ENCODE measurements around the gene KLHL29.

KLHL29 gene

DNA sequence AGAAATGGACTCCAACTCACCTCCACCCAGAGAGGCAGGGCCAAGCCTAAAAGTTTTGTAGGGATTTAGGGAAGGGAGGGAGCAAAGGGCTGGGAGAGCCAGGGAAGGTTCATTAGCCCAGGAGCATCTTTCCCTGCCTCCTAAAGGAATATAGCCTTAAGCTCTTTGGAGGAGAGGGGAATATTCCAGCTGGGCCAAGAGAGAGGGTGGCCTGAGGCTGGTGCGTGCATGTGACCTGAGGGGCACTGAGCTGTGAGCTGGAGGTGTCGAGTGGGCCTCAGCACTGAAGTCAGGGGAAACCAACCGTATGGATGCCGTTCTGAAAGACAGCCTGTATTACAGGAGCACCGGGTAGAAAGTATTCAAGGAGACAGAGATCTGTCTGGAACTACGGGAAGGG, 112.6 kb downstream of the KLHL29 start:
- H3K9me3 ChIP-seq (ENCODE audit: control insufficient read depth in 1 of 2, low read length in 2 of 2): no peaks in the 10 kb centered on the region
- H3K27me3 ChIP-seq (ENCODE audit: control insufficient read depth in 1 of 2, insufficient read depth in 2 of 2, low read length in 2 of 2): no peaks in the 10 kb centered on the region
- no peaks in the 10 kb centered on the region for H3K4me1 ChIP-seq (ENCODE audit: control insufficient read depth in 1 of 2, insufficient read depth in 2 of 2, low read length in 2 of 2)
- H3K36me3 ChIP-seq (ENCODE audit: control insufficient read depth in 1 of 2, insufficient read depth in 2 of 2, low read length in 2 of 2): no peaks in the 10 kb centered on the region
- no peak overlapping the region for H3K9ac ChIP-seq (ENCODE audit: low read depth in 1 of 2, low read length in 2 of 2)
- H3K27ac ChIP-seq (ENCODE audit: low read depth, low read length): no peak overlapping the region
- H3K4me3 ChIP-seq (ENCODE audit: low read depth in 1 of 2, low read length in 2 of 2): no peak overlapping the region

DNA sequence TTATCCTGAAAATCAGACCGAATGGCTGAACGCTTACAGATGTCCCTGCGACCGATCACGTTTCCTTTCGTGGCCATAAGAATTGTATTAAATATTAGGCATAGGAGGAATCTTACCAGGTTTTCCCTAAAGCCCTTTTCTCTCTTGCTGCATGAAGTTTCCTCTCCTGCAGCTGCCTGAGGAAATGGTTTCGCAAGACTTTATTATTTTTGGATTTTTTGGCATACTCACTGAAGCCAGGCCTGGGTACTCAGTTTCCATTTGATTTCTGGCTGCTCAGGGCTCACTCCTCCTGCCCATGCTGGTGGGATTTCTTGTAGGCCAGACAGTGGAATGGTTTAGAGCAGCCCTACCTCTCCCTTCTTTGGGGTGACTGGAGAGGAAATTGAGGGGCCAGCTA, 114.0 kb downstream of the KLHL29 start:
- Histone ChIP-seq H3K9ac (ENCODE audit: low read depth in 1 of 2, low read length in 2 of 2) (no peak overlapping the region), H3K27ac (ENCODE audit: low read depth, low read length) (no peak overlapping the region), H3K36me3 (ENCODE audit: control insufficient read depth in 1 of 2, insufficient read depth in 2 of 2, low read length in 2 of 2) (no peaks in the 10 kb centered on the region), H3K4me3 (ENCODE audit: low read depth in 1 of 2, low read length in 2 of 2) (no peak overlapping the region), H3K4me1 (ENCODE audit: control insufficient read depth in 1 of 2, insufficient read depth in 2 of 2, low read length in 2 of 2) (no peaks in the 10 kb centered on the region), H3K9me3 (ENCODE audit: control insufficient read depth in 1 of 2, low read length in 2 of 2) (no peaks in the 10 kb centered on the region), H3K27me3 (ENCODE audit: control insufficient read depth in 1 of 2, insufficient read depth in 2 of 2, low read length in 2 of 2) (no peaks in the 10 kb centered on the region)

DNA sequence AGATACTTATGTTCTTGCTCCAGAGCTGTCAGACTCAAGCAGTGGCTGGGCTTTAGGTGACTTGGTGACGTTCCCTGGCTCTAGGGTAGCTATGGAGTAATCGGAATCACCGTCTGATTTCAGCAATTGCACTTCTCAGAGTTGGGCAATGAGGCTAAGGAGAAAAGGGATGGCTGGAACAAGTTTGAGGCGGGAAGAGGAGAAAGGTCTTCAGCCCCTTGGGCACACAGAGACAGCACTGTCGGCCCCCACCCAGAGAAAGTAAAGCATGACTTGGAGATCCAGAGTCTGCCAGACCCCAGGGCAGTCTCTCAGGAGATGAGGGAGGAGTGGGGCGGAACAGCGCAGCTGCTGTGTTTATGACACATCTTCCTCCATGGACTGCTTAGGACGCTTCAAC, 114.5 kb downstream of the KLHL29 start:
- H3K27me3 ChIP-seq (ENCODE audit: control insufficient read depth in 1 of 2, insufficient read depth in 2 of 2, low read length in 2 of 2): no peaks in the 10 kb centered on the region
- no peak overlapping the region for H3K27ac ChIP-seq (ENCODE audit: low read depth, low read length)
- no peaks in the 10 kb centered on the region for H3K9me3 ChIP-seq (ENCODE audit: control insufficient read depth in 1 of 2, low read length in 2 of 2)
- H3K36me3 ChIP-seq (ENCODE audit: control insufficient read depth in 1 of 2, insufficient read depth in 2 of 2, low read length in 2 of 2): no peaks in the 10 kb centered on the region
- no peak overlapping the region for H3K4me3 ChIP-seq (ENCODE audit: low read depth in 1 of 2, low read length in 2 of 2)
- H3K4me1 ChIP-seq (ENCODE audit: control insufficient read depth in 1 of 2, insufficient read depth in 2 of 2, low read length in 2 of 2): no peaks in the 10 kb centered on the region
- no peak overlapping the region for H3K9ac ChIP-seq (ENCODE audit: low read depth in 1 of 2, low read length in 2 of 2)

GRCh38 chr2:23500836-23501235, 115.9 kb downstream of the KLHL29 start:
- H3K36me3 ChIP-seq (ENCODE audit: control insufficient read depth in 1 of 2, insufficient read depth in 2 of 2, low read length in 2 of 2): no peaks in the 10 kb centered on the region
- no peaks in the 10 kb centered on the region for H3K27me3 ChIP-seq (ENCODE audit: control insufficient read depth in 1 of 2, insufficient read depth in 2 of 2, low read length in 2 of 2)
- no peaks in the 10 kb centered on the region for H3K9me3 ChIP-seq (ENCODE audit: control insufficient read depth in 1 of 2, low read length in 2 of 2)
- no peaks in the 10 kb centered on the region for H3K4me1 ChIP-seq (ENCODE audit: control insufficient read depth in 1 of 2, insufficient read depth in 2 of 2, low read length in 2 of 2)
- no peak overlapping the region for H3K27ac ChIP-seq (ENCODE audit: low read depth, low read length)
- H3K9ac ChIP-seq (ENCODE audit: low read depth in 1 of 2, low read length in 2 of 2): no peak overlapping the region
- H3K4me3 ChIP-seq (ENCODE audit: low read depth in 1 of 2, low read length in 2 of 2): no peak overlapping the region

DNA sequence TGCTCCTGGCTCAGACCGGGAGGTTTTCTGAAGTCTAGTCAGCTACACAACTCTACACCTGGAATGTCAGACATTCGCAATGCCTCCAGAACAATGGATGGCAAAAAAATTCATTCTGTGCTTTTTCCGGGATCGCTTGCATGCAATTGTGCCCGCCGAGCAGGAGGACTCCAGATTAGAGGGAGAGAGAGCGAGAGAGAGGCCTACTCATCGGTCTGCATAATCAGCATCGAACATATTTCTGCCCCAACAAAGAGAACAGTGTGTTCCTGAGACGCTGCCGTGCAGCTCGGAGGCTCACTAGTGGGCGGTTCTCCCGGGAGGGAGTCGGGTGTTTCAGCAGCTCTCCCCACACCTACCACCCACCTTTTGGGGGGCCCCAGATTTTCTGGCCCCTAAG, 117.1 kb downstream of the KLHL29 start:
- Histone ChIP-seq H3K27ac (ENCODE audit: low read depth, low read length) (no peak overlapping the region), H3K9ac (ENCODE audit: low read depth in 1 of 2, low read length in 2 of 2) (no peak overlapping the region), H3K4me1 (ENCODE audit: control insufficient read depth in 1 of 2, insufficient read depth in 2 of 2, low read length in 2 of 2) (no peaks in the 10 kb centered on the region)

GRCh38 chr2:23503097-23503496, 118.1 kb downstream of the KLHL29 start:
- no peak overlapping the region for H3K4me3 ChIP-seq (ENCODE audit: low read depth in 1 of 2, low read length in 2 of 2)
- no peak overlapping the region for H3K9ac ChIP-seq (ENCODE audit: low read depth in 1 of 2, low read length in 2 of 2)
- H3K36me3 ChIP-seq (ENCODE audit: control insufficient read depth in 1 of 2, insufficient read depth in 2 of 2, low read length in 2 of 2): no peaks in the 10 kb centered on the region
- no peak overlapping the region for H3K27ac ChIP-seq (ENCODE audit: low read depth, low read length)
- no peaks in the 10 kb centered on the region for H3K4me1 ChIP-seq (ENCODE audit: control insufficient read depth in 1 of 2, insufficient read depth in 2 of 2, low read length in 2 of 2)
- no peaks in the 10 kb centered on the region for H3K27me3 ChIP-seq (ENCODE audit: control insufficient read depth in 1 of 2, insufficient read depth in 2 of 2, low read length in 2 of 2)
- H3K9me3 ChIP-seq (ENCODE audit: control insufficient read depth in 1 of 2, low read length in 2 of 2): no peaks in the 10 kb centered on the region

More for the DNA sequence above, 117.1 kb downstream of the KLHL29 start:
- Histone ChIP-seq H3K36me3 (ENCODE audit: control insufficient read depth in 1 of 2, insufficient read depth in 2 of 2, low read length in 2 of 2) (no peaks in the 10 kb centered on the region), H3K9me3 (ENCODE audit: control insufficient read depth in 1 of 2, low read length in 2 of 2) (no peaks in the 10 kb centered on the region), H3K4me3 (ENCODE audit: low read depth in 1 of 2, low read length in 2 of 2) (no peak overlapping the region), H3K27me3 (ENCODE audit: control insufficient read depth in 1 of 2, insufficient read depth in 2 of 2, low read length in 2 of 2) (no peaks in the 10 kb centered on the region)

- H3K9ac ChIP-seq (ENCODE audit: low read depth in 1 of 2, low read length in 2 of 2): no peak overlapping the region
- no peaks in the 10 kb centered on the region for H3K27me3 ChIP-seq (ENCODE audit: control insufficient read depth in 1 of 2, insufficient read depth in 2 of 2, low read length in 2 of 2)
- H3K4me1 ChIP-seq (ENCODE audit: control insufficient read depth in 1 of 2, insufficient read depth in 2 of 2, low read length in 2 of 2): no peaks in the 10 kb centered on the region
- no peaks in the 10 kb centered on the region for H3K9me3 ChIP-seq (ENCODE audit: control insufficient read depth in 1 of 2, low read length in 2 of 2)
- H3K36me3 ChIP-seq (ENCODE audit: control insufficient read depth in 1 of 2, insufficient read depth in 2 of 2, low read length in 2 of 2): no peaks in the 10 kb centered on the region
- no peak overlapping the region for H3K4me3 ChIP-seq (ENCODE audit: low read depth in 1 of 2, low read length in 2 of 2)
- H3K27ac ChIP-seq (ENCODE audit: low read depth, low read length): no peak overlapping the region
These were observed 118.7 kb downstream of the KLHL29 start for GRCh38 chr2:23503682-23504081.

GRCh38 chr2:23504591-23504990, 119.6 kb downstream of the KLHL29 start:
- Histone ChIP-seq H3K27ac (ENCODE audit: low read depth, low read length) (no peak overlapping the region), H3K36me3 (ENCODE audit: control insufficient read depth in 1 of 2, insufficient read depth in 2 of 2, low read length in 2 of 2) (no peaks in the 10 kb centered on the region), H3K4me3 (ENCODE audit: low read depth in 1 of 2, low read length in 2 of 2) (no peak overlapping the region), H3K4me1 (ENCODE audit: control insufficient read depth in 1 of 2, insufficient read depth in 2 of 2, low read length in 2 of 2) (no peaks in the 10 kb centered on the region), H3K9me3 (ENCODE audit: control insufficient read depth in 1 of 2, low read length in 2 of 2) (no peaks in the 10 kb centered on the region), H3K9ac (ENCODE audit: low read depth in 1 of 2, low read length in 2 of 2) (no peak overlapping the region), H3K27me3 (ENCODE audit: control insufficient read depth in 1 of 2, insufficient read depth in 2 of 2, low read length in 2 of 2) (no peaks in the 10 kb centered on the region)

DNA sequence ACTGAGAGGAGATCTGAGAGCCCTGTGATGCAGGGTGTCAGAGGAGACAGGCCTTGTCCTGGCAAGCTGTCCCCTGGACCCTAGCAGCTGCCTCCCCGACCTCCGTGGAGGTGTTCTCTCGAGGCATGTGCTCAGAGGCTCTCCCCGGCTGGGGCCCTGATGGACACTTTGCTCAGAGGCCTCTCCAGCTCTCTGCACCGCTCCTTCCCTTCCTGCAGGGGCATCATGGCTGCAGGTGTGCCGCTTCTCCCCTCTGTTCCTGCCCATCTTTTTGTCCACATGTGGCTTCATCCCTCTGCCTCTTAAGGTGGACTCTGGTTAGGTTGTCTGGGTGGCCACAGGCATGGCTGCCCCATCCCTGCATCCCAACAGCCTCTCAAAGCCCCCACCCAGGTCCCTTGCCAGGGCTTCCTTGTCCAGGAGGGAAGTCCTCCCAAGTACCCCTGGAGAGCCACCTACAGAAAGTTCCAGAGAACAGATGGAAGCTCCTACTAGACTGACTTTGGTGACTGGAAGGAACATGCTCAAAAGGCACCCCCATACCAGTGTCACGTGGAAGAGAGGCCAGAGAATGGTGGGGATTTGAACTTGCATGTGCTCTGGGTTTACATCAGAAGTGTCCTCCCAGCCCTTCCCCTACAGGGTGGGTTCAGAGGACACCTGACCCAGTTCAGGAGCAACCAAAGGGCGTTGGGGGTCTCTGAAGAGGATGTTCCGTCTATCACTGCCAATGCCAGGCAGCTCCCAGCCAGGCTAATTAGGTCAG, 120.4 kb downstream of the KLHL29 start:
- Histone ChIP-seq H3K9ac (ENCODE audit: low read depth in 1 of 2, low read length in 2 of 2) (no peak overlapping the region), H3K4me3 (ENCODE audit: low read depth in 1 of 2, low read length in 2 of 2) (no peak overlapping the region), H3K9me3 (ENCODE audit: control insufficient read depth in 1 of 2, low read length in 2 of 2) (no peaks in the 10 kb centered on the region), H3K27me3 (ENCODE audit: control insufficient read depth in 1 of 2, insufficient read depth in 2 of 2, low read length in 2 of 2) (no peaks in the 10 kb centered on the region), H3K27ac (ENCODE audit: low read depth, low read length) (no peak overlapping the region), H3K36me3 (ENCODE audit: control insufficient read depth in 1 of 2, insufficient read depth in 2 of 2, low read length in 2 of 2) (no peaks in the 10 kb centered on the region), H3K4me1 (ENCODE audit: control insufficient read depth in 1 of 2, insufficient read depth in 2 of 2, low read length in 2 of 2) (no peaks in the 10 kb centered on the region)

DNA sequence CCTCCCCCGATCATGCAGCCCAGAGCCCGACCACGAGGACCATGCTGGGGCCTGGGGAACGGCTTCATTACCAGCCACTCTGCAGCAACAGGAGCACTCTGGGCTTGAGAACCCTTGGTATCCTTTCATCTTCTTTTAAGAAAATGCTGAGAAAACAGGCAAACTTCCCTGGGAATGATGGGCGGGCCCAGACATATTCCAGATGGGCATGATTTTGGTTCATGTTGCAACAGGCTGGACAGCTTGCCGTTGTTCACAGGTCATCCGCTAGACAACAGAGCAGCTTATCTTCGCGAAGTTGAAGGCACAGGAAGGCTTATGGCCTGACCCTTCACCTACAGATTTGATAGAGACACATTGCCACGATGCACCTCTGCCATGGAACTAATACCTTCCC, 121.0 kb downstream of the KLHL29 start:
- Histone ChIP-seq H3K27me3 (ENCODE audit: control insufficient read depth in 1 of 2, insufficient read depth in 2 of 2, low read length in 2 of 2) (no peaks in the 10 kb centered on the region), H3K36me3 (ENCODE audit: control insufficient read depth in 1 of 2, insufficient read depth in 2 of 2, low read length in 2 of 2) (no peaks in the 10 kb centered on the region), H3K9ac (ENCODE audit: low read depth in 1 of 2, low read length in 2 of 2) (no peak overlapping the region), H3K27ac (ENCODE audit: low read depth, low read length) (no peak overlapping the region), H3K4me3 (ENCODE audit: low read depth in 1 of 2, low read length in 2 of 2) (no peak overlapping the region), H3K4me1 (ENCODE audit: control insufficient read depth in 1 of 2, insufficient read depth in 2 of 2, low read length in 2 of 2) (no peaks in the 10 kb centered on the region), H3K9me3 (ENCODE audit: control insufficient read depth in 1 of 2, low read length in 2 of 2) (no peaks in the 10 kb centered on the region)
